Measurements from ENCODE around the gene PARP6. TPM values are rescaled to one million over a fixed set of nuclear protein-coding genes. Genes with fewer than 3 reads are reported as not detected.

PARP6 gene
- 45.0 and 45.7 TPM in 2 replicates for total RNA-seq

DNA sequence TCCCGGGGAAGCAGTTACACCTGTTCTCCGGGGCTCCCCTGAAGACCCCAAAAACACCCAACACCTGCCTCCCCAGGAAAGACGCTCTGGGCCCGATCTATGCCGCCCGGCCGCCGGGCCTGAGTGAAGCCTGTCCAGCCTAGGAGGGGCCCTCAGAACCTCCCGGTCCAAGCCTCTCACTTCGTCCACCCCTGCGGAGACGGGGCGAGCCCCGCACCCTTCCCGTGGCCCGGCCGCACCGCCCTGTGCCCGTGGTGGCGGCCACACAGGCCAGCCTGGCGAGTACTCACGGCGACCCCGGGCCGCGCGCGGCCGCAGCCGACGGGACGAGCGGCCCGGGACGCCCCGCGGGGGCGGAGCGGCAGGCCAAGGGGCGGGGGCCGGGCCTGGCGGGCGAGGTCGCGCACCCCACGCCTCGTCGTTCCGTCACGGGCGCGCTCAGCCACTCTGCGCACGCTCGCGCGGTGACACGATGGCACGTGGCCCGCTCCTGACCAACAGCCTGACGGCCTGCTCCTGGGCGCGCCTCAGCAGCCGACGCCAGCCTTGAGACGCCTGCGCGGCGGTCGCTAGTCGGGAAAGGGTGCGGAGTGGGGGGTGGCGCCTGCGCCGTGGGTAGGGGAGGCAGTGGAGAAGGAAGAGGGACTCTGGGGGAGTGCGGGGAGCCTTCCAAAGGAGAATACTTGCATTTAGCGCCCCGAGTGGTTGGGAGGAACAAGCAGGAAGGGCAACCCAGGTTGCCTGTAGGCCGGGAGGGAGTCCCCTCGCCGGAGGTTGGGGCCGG lies at the start of gene PARP6:
TSS of gene PARP6 (minus strand) at position 342 of the 784 bp plus-strand sequence. CDS start 5,077 bp downstream, outside the sequence.
- H3K36me3 ChIP-seq (ENCODE audit: control insufficient read depth, insufficient read depth, low read length), result no peaks in the 10 kb centered on the region
- H3K27me3 ChIP-seq (ENCODE audit: control insufficient read depth, insufficient read depth, low read length), result no peaks in the 10 kb centered on the region
- DNase-seq (ENCODE audit: low read depth), result peak; percentile 91
- TF ChIP-seq, protein P1, sequence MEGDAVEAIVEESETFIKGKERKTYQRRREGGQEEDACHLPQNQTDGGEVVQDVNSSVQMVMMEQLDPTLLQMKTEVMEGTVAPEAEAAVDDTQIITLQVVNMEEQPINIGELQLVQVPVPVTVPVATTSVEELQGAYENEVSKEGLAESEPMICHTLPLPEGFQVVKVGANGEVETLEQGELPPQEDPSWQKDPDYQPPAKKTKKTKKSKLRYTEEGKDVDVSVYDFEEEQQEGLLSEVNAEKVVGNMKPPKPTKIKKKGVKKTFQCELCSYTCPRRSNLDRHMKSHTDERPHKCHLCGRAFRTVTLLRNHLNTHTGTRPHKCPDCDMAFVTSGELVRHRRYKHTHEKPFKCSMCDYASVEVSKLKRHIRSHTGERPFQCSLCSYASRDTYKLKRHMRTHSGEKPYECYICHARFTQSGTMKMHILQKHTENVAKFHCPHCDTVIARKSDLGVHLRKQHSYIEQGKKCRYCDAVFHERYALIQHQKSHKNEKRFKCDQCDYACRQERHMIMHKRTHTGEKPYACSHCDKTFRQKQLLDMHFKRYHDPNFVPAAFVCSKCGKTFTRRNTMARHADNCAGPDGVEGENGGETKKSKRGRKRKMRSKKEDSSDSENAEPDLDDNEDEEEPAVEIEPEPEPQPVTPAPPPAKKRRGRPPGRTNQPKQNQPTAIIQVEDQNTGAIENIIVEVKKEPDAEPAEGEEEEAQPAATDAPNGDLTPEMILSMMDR (IDR thresholded peaks at IDR 0.05; ENCODE audit: insufficient read depth, low read length, poor library complexity, severe bottlenecking), result peak; percentile 68
- H3K4me3 ChIP-seq (ENCODE audit: low read depth, low read length), result peak within 1 kb of the TSS; percentile 93

DNA sequence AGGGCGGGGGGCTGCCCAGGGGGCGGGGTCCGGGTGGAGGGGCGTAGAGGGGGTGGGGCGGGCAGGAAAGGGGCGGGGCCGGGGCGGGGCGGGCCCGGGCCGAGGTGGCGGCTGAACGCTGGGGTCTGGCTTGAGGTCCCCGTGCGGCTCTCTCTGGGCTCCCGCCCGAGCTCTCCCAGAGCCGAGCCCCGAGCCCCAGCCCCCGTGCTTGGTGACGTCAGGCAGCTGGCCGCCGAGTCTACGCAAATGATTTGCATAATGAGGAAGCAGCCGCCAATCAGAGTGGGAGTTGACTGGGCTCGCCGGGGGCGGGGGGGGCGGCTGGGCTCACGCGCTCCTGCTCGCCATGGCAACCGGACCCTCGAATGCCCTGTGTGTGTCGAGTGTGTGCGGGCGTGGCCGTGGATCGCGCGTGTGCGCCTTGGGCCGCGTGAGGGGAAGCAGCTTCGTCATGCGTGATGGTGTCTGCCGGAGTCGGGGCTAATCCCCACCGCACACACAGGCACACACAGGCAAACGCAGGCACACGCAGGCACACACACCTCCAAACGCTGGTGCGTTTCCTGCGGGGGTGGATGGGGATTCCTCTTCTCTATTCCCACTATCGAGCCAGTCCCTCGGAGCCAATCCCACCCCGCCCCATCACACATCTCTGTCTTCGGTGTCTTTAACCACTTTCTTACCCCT lies 47.8 kb upstream of the PARP6 start, which contains the start of gene CELF6:
TSS of gene CELF6 (minus strand) at position 173 of the 687 bp plus-strand sequence. CDS start 283 bp downstream, outside the sequence.
- Histone ChIP-seq H3K27me3 (ENCODE audit: control insufficient read depth, insufficient read depth, low read length) (peaks cover 16% of the 10 kb centered on the region), H3K4me3 (ENCODE audit: low read depth, low read length) (peak within 1 kb of the TSS; percentile 57), H3K36me3 (ENCODE audit: control insufficient read depth, insufficient read depth, low read length) (no peaks in the 10 kb centered on the region)
- TF ChIP-seq, protein P1 (IDR thresholded peaks at IDR 0.05; ENCODE audit: insufficient read depth, low read length, poor library complexity, severe bottlenecking), result no peak
- peak; percentile 41 for DNase-seq (ENCODE audit: low read depth)

DNA sequence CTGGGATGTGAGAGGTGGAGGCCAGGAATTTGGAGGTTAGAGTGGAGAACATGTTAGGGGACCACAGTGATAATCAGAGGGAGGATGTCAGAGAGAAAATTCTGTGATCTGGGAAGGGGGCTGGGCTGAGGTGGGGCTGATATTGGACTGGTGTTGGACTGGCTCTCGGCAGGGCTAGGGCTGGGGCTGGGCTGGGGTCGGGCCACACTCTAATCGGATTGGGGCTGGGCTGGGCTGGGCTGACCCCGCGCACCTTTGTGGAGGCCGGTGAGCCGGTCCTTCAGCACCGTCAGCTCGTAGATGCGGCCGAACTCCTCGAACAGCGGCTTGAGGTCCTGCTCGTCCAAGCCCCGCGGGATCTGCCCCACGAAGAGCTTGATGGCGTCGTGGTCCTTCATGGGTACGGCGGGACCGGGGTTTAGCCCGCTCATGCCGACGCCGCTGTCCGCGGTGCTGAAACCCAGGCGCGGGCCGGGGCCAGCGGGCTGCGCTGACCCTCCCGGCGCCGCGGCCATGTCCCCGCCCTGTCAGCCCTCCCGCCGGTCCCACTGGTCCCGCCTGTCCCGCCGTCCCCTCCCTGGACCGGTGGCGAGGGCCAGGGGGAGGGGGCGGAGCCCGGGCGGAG lies 47.1 kb upstream of the PARP6 start:
- Histone ChIP-seq H3K27me3 (ENCODE audit: control insufficient read depth, insufficient read depth, low read length) (peaks cover 16% of the 10 kb centered on the region), H3K4me3 (ENCODE audit: low read depth, low read length) (peak overlapping the region; percentile 57), H3K36me3 (ENCODE audit: control insufficient read depth, insufficient read depth, low read length) (no peaks in the 10 kb centered on the region)
- TF ChIP-seq, protein P1 (IDR thresholded peaks at IDR 0.05; ENCODE audit: insufficient read depth, low read length, poor library complexity, severe bottlenecking), result no peak
- peak; percentile 10 for DNase-seq (ENCODE audit: low read depth)

DNA sequence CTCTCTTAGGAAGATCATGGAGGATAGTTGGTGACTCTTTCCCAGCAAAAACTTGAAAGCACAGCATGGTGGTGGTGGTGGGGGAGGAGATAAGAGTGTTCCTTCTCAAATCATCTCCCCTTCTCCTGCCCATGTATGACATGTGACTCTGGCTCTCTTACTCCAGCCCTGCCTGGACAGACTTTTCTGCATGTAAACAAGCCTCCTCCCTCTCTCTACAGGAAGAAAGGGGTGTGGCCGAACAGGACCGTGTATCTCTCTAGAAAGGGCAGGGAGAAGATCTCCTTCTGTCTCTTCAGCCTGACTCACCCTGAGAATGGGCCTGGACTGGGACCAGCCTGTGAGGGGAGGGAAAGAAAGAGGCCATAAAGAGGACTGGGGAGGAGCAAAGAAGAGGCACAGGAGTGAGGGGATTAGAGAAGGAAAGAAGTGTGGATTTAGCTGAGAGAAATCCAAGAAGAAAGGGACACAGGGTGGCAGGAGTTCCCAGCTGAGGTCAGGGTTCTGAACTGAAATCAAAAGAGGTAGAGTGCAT lies 46.1 kb upstream of the PARP6 start:
- Histone ChIP-seq H3K4me3 (ENCODE audit: low read depth, low read length) (no peak overlapping the region), H3K36me3 (ENCODE audit: control insufficient read depth, insufficient read depth, low read length) (no peaks in the 10 kb centered on the region), H3K27me3 (ENCODE audit: control insufficient read depth, insufficient read depth, low read length) (peaks cover 16% of the 10 kb centered on the region)
- no peak for DNase-seq (ENCODE audit: low read depth)
- TF ChIP-seq, protein P1 (IDR thresholded peaks at IDR 0.05; ENCODE audit: insufficient read depth, low read length, poor library complexity, severe bottlenecking), result no peak

DNA sequence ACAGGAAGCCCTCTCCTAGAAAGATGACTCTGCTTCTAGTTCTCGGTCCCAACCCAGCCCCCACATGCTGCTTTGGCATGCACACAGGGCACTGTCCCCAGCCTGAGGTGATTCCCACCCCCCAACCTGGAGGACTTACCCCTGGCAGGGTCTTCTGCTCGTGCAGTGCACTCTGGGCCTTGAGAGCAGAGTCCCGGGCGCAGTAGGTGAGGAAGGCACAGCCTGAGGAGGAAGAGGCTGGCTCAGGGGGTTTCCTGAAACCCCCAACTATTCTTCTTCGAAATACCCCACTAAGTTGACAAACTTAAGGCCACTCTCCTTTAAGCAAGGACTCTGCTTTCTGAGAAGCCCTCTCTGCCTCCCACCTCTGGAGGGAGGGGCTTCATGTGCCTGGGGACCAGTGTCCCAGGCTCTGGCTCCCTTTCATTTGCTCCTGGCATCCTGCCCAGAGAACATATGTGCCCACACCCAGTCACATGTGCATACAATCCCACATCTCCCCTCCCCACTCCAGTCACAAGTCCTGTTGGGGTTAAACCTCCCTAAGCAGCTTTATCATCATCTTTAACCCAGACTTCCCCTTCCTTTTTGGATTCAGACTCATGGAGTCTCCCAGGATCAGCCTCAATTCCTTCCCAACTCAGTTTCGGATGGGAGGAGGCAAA lies 43.5 kb upstream of the PARP6 start:
- TF ChIP-seq, protein P1 (IDR thresholded peaks at IDR 0.05; ENCODE audit: insufficient read depth, low read length, poor library complexity, severe bottlenecking), result no peak
- no peak for DNase-seq (ENCODE audit: low read depth)
- Histone ChIP-seq H3K4me3 (ENCODE audit: low read depth, low read length) (no peak overlapping the region), H3K36me3 (ENCODE audit: control insufficient read depth, insufficient read depth, low read length) (no peaks in the 10 kb centered on the region), H3K27me3 (ENCODE audit: control insufficient read depth, insufficient read depth, low read length) (peaks cover 16% of the 10 kb centered on the region)

All from kidney epithelial cell (primary cell).